Measurements from ENCODE around the gene PTPRE.

PTPRE gene

GRCh38 chr10:128130051-128130450 is 223.1 kb downstream of the PTPRE start:
- no peak overlapping the region for H3K27ac ChIP-seq
- peaks cover 10% of the 10 kb centered on the region for H3K79me2 ChIP-seq (ENCODE audit: insufficient read depth, low read depth)
- H3K36me3 ChIP-seq (ENCODE audit: insufficient read depth): no peaks in the 10 kb centered on the region
- H4K20me1 ChIP-seq (ENCODE audit: insufficient read depth): no peaks in the 10 kb centered on the region
- no peak overlapping the region for H3K9ac ChIP-seq
- no peak for TF ChIP-seq CTCF (conservative IDR thresholded peaks at IDR 0.05; ENCODE audit: low read depth, low read length)
- no peak overlapping the region for H3K4me2 ChIP-seq
- H3K27me3 ChIP-seq (ENCODE audit: insufficient read depth, low read depth): no peaks in the 10 kb centered on the region
- peaks cover 7% of the 10 kb centered on the region for H3K4me1 ChIP-seq (ENCODE audit: low read depth, poor library complexity, severe bottlenecking)
- H3K4me3 ChIP-seq (IDR thresholded peaks at IDR 0.05; ENCODE audit: insufficient read depth, low read depth, low read length): no peak overlapping the region
- H2AFZ ChIP-seq (ENCODE audit: low read depth): no peak overlapping the region

Data from KMS-11 (cell line).